ENCODE measurements around the gene GFI1B. TPM values are rescaled to one million over a fixed set of nuclear protein-coding genes. Genes with fewer than 3 reads are reported as not detected.

GFI1B gene
- polyA plus RNA-seq, 1 donor from 2014 or later = not detected

DNA sequence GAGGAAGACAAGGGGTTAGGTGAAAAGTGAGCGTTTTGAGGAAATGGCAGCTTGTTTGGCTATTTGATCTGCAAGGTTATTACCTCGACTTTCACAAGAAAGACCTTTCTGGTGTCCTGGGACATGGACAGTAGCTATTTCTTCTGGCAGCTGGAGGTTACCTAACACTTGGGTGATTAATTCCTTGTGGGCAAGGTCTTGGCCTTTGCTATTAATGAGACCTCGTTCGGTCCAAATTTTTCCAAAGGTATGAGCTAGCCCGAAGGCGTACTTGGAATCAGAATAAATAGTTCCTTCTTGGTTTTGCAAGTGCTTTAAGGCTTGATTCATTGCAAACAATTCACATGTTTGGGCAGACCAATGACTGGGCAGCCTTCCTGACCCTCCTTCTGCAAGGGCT lies 57.2 kb downstream of the GFI1B start:
- no peak overlapping the region for H3K9ac ChIP-seq (ENCODE audit: low read length)
- TF ChIP-seq RAD21 (conservative IDR thresholded peaks at IDR 0.05) (no peak), TAF1 (IDR thresholded peaks at IDR 0.05; ENCODE audit: low read depth) (no peak), MXI1 (conservative IDR thresholded peaks at IDR 0.05; ENCODE audit: poor library complexity, severe bottlenecking) (no peak), EZH2 (IDR thresholded peaks at IDR 0.05; ENCODE audit: borderline replicate concordance, insufficient read depth, low read length, poor library complexity, severe bottlenecking) (no peak), SMC3 (conservative IDR thresholded peaks at IDR 0.05; ENCODE audit: poor library complexity) (no peak), EP300 (conservative IDR thresholded peaks at IDR 0.05; ENCODE audit: poor library complexity, severe bottlenecking) (no peak), REST (IDR thresholded peaks at IDR 0.05; ENCODE audit: borderline replicate concordance) (no peak), POLR2AphosphoS5 (IDR thresholded peaks at IDR 0.05) (no peak)
- TF ChIP-seq, protein P1, sequence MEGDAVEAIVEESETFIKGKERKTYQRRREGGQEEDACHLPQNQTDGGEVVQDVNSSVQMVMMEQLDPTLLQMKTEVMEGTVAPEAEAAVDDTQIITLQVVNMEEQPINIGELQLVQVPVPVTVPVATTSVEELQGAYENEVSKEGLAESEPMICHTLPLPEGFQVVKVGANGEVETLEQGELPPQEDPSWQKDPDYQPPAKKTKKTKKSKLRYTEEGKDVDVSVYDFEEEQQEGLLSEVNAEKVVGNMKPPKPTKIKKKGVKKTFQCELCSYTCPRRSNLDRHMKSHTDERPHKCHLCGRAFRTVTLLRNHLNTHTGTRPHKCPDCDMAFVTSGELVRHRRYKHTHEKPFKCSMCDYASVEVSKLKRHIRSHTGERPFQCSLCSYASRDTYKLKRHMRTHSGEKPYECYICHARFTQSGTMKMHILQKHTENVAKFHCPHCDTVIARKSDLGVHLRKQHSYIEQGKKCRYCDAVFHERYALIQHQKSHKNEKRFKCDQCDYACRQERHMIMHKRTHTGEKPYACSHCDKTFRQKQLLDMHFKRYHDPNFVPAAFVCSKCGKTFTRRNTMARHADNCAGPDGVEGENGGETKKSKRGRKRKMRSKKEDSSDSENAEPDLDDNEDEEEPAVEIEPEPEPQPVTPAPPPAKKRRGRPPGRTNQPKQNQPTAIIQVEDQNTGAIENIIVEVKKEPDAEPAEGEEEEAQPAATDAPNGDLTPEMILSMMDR (IDR thresholded peaks at IDR 0.05; ENCODE audit: poor library complexity, severe bottlenecking) = no peak
- no peaks in the 10 kb centered on the region for H4K20me1 ChIP-seq (ENCODE audit: insufficient read depth)
- H3K9me2 ChIP-seq (ENCODE audit: insufficient read depth, low read length) = no peaks in the 10 kb centered on the region
- H3K36me3 ChIP-seq (ENCODE audit: insufficient read depth, low read length) = no peaks in the 10 kb centered on the region
- no peak overlapping the region for H2AFZ ChIP-seq (ENCODE audit: low read depth, low read length)
- no peaks in the 10 kb centered on the region for H3K27me3 ChIP-seq (ENCODE audit: insufficient read depth, low read depth, low read length)
- H3K27ac ChIP-seq (ENCODE audit: low read length) = no peak overlapping the region
- no peak overlapping the region for H3K4me3 ChIP-seq (ENCODE audit: low read length)
- H3F3A ChIP-seq (ENCODE audit: insufficient read depth, low read length, poor library complexity, severe bottlenecking) = no peaks in the 10 kb centered on the region
- H3K4me2 ChIP-seq (ENCODE audit: low read length) = no peak overlapping the region
- peaks cover 72% of the 10 kb centered on the region for H3K79me2 ChIP-seq (replicated peaks; ENCODE audit: insufficient read depth, low read length)
- no peaks in the 10 kb centered on the region for H3K9me3 ChIP-seq (ENCODE audit: low read length)

DNA sequence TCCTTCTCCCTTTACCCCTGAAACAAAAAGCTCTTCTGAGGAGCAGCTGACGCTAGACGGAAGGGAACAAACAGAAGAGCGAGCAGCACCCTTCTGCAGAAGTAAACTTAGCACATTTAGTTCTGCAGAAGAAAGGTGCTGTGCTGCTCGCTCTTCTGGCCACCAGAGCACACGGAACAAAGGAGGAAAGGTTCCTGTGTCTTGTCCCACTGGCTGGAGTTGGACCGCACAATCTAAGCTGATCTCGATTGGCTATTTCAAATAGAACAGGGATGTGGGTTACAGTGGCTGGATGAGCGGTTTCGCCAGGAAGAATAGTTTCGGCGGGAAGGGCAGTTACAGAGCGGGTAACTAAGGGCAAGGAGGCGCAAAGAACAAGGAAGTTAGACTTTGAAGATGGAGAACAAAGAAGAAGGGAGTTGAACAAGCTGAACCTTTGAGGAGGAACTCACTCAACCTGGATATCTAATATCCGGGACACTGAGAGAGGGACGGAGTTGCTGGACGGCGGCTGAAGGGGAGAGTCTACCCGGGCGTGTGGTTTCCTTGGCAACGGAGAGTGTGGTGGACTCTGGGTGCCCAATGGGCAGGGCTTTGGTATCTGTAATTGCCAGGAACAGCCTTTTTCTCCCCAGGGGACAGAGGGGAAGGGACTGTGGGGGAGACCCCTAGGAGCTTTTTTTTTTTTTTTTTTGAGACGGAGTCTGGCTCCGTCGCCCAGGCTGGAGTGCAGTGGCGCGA lies 59.5 kb downstream of the GFI1B start:
- no peaks in the 10 kb centered on the region for H3K9me3 ChIP-seq (ENCODE audit: low read length)
- H4K20me1 ChIP-seq (ENCODE audit: insufficient read depth) = no peaks in the 10 kb centered on the region
- H3K4me2 ChIP-seq (ENCODE audit: low read length) = no peak overlapping the region
- no peak overlapping the region for H3K9ac ChIP-seq (ENCODE audit: low read length)
- no peaks in the 10 kb centered on the region for H3K36me3 ChIP-seq (ENCODE audit: insufficient read depth, low read length)
- no peak overlapping the region for H2AFZ ChIP-seq (ENCODE audit: low read depth, low read length)
- TF ChIP-seq TAF1 (IDR thresholded peaks at IDR 0.05; ENCODE audit: low read depth) (no peak), RAD21 (conservative IDR thresholded peaks at IDR 0.05) (no peak), MXI1 (conservative IDR thresholded peaks at IDR 0.05; ENCODE audit: poor library complexity, severe bottlenecking) (no peak), SMC3 (conservative IDR thresholded peaks at IDR 0.05; ENCODE audit: poor library complexity) (no peak), REST (IDR thresholded peaks at IDR 0.05; ENCODE audit: borderline replicate concordance) (no peak), EP300 (conservative IDR thresholded peaks at IDR 0.05; ENCODE audit: poor library complexity, severe bottlenecking) (no peak), POLR2AphosphoS5 (IDR thresholded peaks at IDR 0.05) (no peak), EZH2 (IDR thresholded peaks at IDR 0.05; ENCODE audit: borderline replicate concordance, insufficient read depth, low read length, poor library complexity, severe bottlenecking) (no peak)
- TF ChIP-seq, protein P1 (IDR thresholded peaks at IDR 0.05; ENCODE audit: poor library complexity, severe bottlenecking) = no peak
- no peaks in the 10 kb centered on the region for H3K27me3 ChIP-seq (ENCODE audit: insufficient read depth, low read depth, low read length)
- peaks cover 53% of the 10 kb centered on the region for H3K79me2 ChIP-seq (replicated peaks; ENCODE audit: insufficient read depth, low read length)
- H3F3A ChIP-seq (ENCODE audit: insufficient read depth, low read length, poor library complexity, severe bottlenecking) = no peaks in the 10 kb centered on the region
- H3K4me3 ChIP-seq (ENCODE audit: low read length) = no peak overlapping the region
- no peaks in the 10 kb centered on the region for H3K9me2 ChIP-seq (ENCODE audit: insufficient read depth, low read length)
- H3K27ac ChIP-seq (ENCODE audit: low read length) = no peak overlapping the region
